ENCODE results near the gene DNAJC11.

The DNAJC11 gene

DNA sequence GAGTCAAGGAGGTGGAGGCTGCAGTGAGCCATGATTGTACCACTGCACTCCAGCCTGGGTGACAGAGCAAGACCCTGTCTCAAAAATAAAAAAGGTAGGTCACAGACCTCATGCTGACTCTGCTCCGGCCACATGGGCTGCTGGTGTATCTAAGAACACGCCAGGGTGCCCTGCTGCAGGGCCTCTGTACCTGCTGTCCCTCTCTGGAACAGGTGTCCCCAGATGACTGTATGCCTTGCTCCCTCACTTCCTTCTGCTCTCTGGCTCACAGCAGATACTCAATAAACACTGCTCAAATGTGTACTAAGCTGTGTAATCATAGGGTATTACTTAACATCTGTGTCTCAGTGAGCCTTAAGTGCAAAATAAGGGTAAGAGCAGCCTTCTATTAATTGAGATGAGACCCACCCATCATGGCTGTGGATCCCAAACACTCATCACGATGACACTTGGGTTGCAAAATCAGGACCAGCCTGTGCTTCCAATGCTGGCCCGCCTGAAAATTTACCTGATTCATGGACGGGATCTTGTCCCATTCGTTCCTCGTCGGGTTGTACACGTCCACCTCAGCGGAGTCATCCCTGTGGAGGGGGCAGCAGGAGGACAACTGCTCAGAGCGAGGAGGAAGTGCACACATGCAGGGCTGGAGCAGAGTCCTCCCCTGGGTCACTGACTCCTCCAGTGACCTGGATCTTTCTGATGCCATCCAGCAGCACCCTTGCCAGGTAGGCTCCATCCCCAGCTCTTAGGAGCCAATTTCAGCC is 106.5 kb downstream of the DNAJC11 start:
- Histone ChIP-seq H3K9me3 (ENCODE audit: control insufficient read depth, low read length) (no peaks in the 10 kb centered on the region), H3K36me3 (ENCODE audit: control insufficient read depth, insufficient read depth, low read length) (no peaks in the 10 kb centered on the region), H3K4me2 (ENCODE audit: low read length) (no peak overlapping the region), H3K27ac (no peak overlapping the region), H3K27me3 (ENCODE audit: control insufficient read depth, insufficient read depth, low read length) (no peaks in the 10 kb centered on the region), H3K79me2 (peaks cover 10% of the 10 kb centered on the region), H3K9ac (no peak overlapping the region), H3K4me1 (peaks cover under 1% of the 10 kb centered on the region), H3K4me3 (ENCODE audit: low read depth, low read length) (no peak overlapping the region), H2AFZ (no peak overlapping the region)
- TF ChIP-seq, protein P1, sequence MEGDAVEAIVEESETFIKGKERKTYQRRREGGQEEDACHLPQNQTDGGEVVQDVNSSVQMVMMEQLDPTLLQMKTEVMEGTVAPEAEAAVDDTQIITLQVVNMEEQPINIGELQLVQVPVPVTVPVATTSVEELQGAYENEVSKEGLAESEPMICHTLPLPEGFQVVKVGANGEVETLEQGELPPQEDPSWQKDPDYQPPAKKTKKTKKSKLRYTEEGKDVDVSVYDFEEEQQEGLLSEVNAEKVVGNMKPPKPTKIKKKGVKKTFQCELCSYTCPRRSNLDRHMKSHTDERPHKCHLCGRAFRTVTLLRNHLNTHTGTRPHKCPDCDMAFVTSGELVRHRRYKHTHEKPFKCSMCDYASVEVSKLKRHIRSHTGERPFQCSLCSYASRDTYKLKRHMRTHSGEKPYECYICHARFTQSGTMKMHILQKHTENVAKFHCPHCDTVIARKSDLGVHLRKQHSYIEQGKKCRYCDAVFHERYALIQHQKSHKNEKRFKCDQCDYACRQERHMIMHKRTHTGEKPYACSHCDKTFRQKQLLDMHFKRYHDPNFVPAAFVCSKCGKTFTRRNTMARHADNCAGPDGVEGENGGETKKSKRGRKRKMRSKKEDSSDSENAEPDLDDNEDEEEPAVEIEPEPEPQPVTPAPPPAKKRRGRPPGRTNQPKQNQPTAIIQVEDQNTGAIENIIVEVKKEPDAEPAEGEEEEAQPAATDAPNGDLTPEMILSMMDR (IDR thresholded peaks at IDR 0.05): no peak

DNA sequence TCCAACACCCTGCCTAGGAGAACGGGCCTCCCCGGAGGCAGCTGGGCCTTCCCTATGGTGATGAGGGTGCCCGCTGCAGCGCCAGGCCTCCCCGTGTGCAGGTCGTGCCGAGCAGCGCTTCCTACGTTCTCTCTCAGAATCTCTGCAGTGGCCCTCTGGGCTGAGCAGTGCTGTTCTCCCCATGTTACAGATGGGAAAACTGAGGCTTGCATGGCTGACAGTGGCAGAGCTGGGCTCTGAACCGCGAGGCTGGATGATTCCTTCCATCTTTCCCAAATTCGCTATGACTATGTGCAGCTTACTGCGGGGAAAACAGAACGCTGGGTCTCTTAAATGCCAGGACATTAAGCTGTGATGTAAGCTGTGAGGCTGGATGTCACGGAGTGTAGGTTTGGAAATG is 107.8 kb downstream of the DNAJC11 start:
- Histone ChIP-seq H3K9ac (no peak overlapping the region), H3K9me3 (ENCODE audit: control insufficient read depth, low read length) (no peaks in the 10 kb centered on the region), H2AFZ (no peak overlapping the region), H3K4me2 (ENCODE audit: low read length) (no peak overlapping the region), H3K4me1 (no peaks in the 10 kb centered on the region), H3K79me2 (peaks cover 7% of the 10 kb centered on the region), H3K36me3 (ENCODE audit: control insufficient read depth, insufficient read depth, low read length) (no peaks in the 10 kb centered on the region), H3K27me3 (ENCODE audit: control insufficient read depth, insufficient read depth, low read length) (no peaks in the 10 kb centered on the region), H3K4me3 (ENCODE audit: low read depth, low read length) (no peak overlapping the region), H3K27ac (no peak overlapping the region)
- TF ChIP-seq, protein P1 (IDR thresholded peaks at IDR 0.05): no peak

DNA sequence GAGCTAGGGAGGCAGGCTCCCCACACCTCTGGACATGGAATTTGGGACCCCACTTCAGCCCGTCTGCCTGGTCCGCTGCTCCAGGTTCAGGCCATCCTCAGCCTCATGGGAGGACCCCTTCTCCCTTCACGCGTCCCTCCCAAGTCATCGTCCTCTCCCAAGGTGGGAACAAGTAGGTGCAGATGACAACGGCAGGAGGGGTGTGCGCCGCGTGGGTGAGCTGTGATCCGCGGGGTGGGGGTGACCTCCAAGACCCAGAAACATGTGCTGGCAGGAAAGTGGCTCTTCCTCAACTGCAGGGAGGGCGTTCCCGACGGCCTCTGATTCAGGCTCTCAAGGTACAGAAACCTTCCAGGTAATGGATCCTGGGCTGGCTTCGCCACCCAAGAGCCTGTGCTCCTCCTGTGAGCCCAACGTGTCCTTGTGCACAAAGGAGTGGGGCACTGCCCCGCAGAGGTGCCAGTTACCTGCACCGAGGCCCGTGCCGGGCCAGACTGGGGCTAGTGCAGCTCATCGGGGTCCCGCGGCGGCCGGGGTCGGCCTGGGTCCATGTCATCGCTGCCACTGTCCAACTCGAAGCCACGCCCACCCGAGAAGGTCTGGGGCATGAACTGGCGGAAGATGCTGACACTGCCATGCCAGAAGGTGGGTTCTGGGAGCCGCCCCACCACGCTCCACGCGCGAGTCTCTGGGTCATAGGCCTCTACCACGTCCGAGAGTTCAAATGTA is 108.6 kb downstream of the DNAJC11 start:
- no peak overlapping the region for H3K27ac ChIP-seq
- no peaks in the 10 kb centered on the region for H3K4me1 ChIP-seq
- TF ChIP-seq, protein P1 (IDR thresholded peaks at IDR 0.05): no peak

DNA sequence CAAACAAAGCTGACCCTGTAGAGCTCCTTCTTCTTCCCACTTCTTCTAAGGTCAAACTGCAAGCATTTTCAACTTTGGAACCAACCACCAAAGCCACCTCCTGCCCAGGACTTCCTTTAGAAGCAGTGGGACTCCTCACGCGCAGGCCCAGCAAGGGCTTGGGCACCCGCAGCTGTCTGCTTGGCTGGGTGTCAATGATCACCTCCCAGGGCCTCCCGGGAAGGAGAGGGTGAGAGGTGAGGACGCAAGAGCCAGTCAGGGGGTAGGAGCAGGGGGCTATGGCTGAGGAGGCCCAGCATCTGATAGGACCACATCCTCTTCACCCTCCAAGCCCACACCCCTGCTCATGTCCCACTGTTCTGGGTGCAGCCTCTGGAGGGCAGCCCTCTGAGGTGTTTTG is 109.2 kb downstream of the DNAJC11 start:
- TF ChIP-seq, protein P1 (IDR thresholded peaks at IDR 0.05): no peak
- peaks cover 4% of the 10 kb centered on the region for H3K79me2 ChIP-seq
- no peak overlapping the region for H3K4me3 ChIP-seq (ENCODE audit: low read depth, low read length)
- H3K9ac ChIP-seq: no peak overlapping the region
- no peaks in the 10 kb centered on the region for H3K36me3 ChIP-seq (ENCODE audit: control insufficient read depth, insufficient read depth, low read length)
- H3K9me3 ChIP-seq (ENCODE audit: control insufficient read depth, low read length): no peaks in the 10 kb centered on the region
- H3K4me2 ChIP-seq (ENCODE audit: low read length): no peak overlapping the region
- H2AFZ ChIP-seq: no peak overlapping the region
- H3K27ac ChIP-seq: no peak overlapping the region
- no peaks in the 10 kb centered on the region for H3K27me3 ChIP-seq (ENCODE audit: control insufficient read depth, insufficient read depth, low read length)
- H3K4me1 ChIP-seq: no peaks in the 10 kb centered on the region

More for the DNA sequence above, 108.6 kb downstream of the DNAJC11 start:
- no peaks in the 10 kb centered on the region for H3K27me3 ChIP-seq (ENCODE audit: control insufficient read depth, insufficient read depth, low read length)
- peaks cover 7% of the 10 kb centered on the region for H3K79me2 ChIP-seq
- no peak overlapping the region for H3K9ac ChIP-seq
- no peaks in the 10 kb centered on the region for H3K9me3 ChIP-seq (ENCODE audit: control insufficient read depth, low read length)
- no peaks in the 10 kb centered on the region for H3K36me3 ChIP-seq (ENCODE audit: control insufficient read depth, insufficient read depth, low read length)
- H3K4me2 ChIP-seq (ENCODE audit: low read length): no peak overlapping the region
- H2AFZ ChIP-seq: no peak overlapping the region
- no peak overlapping the region for H3K4me3 ChIP-seq (ENCODE audit: low read depth, low read length)
